GM21717 (cell line): ENCODE data around the gene ELMO1.

ENCODE experiments used
- ATAC-seq: cut with Tn5 transposase; IDR thresholded peaks from one replicate; pipeline ENCODE4 v1.9.1; 2021; ENCODE audit warnings: mild to moderate bottlenecking, moderate library complexity; ENCODE audit not compliant: unreplicated experiment

Gene ELMO1

DNA sequence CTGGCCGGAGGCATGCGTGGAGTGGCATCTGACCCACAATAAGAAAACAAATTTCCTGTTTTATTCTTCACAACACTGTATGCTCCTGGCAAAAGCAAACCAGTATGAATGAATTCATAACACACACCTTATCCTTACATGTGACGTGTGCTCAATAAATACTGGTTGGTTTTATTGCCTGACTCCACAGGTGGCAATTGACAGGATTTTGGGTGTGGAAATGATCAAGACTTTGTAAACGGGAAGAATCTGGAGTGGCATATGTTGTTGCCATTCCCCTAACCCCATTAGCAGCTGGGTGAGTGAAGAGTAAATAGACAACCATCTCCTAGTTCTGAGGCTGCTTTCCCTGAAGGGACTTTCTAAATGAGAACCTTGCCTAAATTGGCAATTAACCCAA, 508.8 kb downstream of the ELMO1 start:
- ATAC-seq, result no peak

DNA sequence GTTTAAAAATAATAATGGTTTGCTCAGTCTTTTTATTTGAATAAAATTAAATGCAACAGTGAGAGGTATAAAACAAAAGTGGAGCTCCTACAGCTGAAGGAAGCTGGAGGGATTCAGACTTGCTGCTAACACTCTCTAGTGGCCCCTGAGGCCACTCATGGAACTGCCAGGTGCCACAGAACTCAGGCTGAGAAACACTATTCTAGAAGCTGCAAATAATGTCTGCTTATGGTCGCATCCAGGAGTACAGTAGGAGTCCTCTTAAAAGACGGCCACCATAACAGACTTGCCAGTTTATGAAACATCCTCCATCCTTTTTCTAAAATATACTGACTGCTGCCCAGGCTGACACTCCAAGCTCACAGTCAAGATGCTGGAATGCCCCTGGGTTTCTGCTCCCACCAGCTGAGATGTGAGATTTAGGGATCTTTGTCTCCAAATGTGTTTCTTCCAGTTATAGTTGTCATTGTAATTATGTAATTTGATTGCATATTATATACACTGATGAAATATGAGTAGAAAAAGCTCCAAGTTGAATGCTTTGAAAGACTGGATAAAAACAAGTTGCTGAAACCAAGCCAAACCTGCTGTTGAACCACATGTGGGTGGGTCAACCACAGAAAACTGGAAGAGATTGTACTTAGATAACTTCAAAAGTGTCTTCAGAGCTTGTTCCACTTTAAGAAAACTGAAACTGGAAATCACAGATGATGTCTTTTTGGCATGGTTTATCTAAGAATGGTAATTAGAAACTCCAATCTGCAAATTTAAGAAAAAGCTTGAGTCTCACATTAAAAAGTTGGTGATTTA, 510.7 kb downstream of the ELMO1 start:
- no peak for ATAC-seq

DNA sequence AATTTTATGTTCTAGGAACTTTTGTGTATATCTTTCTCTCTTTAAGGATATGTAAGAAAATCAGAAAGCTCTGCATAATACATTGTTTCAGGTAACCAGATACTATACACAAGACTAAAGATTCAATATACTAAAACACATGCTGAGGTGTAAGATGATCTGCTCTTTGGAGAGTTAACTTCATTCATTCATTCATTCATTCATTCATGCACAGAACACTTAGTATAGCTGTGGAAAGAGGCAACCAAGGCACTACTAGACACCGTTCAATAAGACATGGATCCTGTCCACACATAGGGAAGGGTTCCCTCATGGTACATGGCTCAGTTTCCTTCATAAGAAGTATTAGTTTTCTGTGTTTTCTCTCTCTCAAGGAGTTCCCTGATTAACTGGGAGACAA, 516.8 kb downstream of the ELMO1 start:
- ATAC-seq, result no peak

DNA sequence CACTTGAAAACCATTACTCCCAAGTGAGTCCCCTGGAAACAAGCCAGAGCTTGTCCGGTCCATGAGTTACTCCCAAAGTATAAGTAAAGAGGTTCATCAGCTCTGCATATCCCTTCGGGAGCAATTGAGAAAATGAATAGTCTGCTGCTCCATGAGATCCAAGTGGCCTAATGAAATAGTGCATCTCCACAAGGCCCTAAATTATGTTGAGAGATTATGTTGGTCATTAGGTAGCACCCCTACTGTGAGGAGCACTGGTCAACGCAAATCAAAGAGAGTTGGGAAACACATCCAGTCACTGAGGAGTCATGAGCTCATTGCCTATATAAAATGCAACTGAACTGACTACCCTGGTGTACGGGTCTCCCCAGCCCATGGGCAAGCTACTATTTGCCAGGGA, 518.9 kb downstream of the ELMO1 start:
- ATAC-seq, result no peak

DNA sequence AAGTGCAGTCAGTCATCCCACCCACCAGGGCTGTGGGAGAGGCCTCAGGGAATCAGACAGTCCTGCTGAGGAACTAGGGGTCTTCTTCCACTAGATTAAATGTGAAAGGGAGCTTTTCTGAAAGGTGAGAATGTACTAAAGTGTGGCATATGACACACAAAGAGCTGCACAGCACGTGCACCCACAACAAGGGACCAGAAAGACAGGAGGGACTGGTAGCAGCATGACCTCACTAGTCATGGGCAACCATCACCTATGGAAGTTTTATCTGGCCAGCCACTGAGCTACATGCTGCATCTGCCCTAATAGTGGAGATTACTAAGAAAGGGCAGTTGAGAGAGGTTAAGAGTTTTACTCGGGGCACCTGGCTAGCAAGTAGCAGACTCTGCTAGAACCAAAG, 519.9 kb downstream of the ELMO1 start:
- ATAC-seq, result no peak

DNA sequence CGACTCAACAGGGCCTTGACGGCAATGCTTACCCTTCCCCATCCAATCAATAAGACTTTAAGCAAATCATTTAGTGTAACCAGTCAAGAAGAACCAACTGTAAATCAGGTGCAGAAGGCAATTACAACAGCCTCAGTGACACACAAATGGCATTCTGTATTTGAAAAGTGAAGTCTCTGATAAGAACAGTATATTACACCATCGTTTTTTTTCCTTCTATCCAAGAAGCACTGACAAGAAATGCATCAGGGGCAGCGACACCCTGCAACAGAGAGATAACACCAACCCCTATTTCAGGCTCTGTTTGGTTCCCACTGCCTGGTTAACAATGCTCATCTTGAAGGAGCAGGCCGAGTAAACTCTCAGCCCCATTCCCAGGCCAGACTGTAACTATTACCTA, 520.4 kb downstream of the ELMO1 start:
- ATAC-seq, result no peak

DNA sequence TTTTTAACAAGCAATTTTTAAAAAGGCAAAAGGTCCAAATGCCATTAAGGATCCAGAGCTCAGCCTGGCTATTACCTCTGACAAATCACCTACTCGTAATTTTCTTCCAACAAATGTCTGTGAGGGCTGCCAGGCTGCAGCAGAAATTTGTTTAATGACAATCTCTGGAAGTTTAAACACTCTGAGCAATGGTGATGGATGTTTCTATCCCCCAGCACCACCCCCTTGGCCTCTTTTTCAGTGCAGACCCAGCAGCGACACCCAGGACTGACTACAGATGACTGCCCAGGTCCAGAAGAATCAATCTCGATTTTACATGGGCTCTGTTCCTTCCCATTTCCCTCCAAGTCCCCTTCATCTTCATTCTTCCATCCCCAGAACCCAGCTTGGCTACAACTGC, 523.0 kb downstream of the ELMO1 start:
- ATAC-seq, result no peak

DNA sequence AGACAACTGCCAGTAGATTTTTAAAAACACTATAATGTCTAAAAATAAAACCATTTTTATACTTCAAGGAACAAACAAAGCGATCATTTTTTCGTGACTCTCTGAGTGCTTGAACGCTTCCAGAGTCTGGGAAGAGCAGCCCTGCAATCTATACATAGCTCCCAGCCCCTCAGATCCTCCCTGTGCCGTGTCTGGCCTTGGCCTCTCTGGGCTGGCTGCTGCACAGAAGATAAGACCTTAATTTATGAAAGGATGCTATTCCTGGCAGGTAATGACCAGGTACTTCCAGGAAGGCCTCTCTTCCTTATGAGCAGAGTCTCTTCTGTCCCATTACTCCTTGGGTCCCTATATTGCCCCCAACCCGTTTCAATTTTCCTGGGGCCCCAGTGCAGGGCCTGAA, 523.5 kb downstream of the ELMO1 start:
- ATAC-seq, result no peak

DNA sequence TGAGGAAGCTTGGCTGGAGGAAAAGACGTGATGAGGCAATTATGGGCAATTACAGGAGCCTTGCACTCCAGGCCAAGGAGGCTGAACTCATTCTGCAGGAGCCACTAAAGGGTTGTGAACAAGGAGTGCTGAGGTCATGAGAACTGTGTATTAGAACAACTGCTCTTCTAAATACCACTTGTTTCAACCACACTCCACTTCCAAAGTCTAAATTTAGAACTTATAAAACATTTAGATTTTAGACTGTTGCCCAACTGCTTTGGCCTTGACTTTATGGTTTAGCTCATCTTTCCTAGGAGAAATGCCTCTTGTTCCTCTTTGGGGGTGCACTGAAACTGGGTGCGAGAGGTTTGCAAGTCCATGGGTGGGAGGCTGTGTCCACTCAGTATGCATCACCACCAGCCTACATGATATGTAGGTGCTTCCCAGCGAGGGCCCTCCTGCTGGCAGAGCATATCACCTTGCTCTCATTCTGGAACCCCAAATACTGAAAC, 524.7 kb downstream of the ELMO1 start:
- ATAC-seq, result no peak

DNA sequence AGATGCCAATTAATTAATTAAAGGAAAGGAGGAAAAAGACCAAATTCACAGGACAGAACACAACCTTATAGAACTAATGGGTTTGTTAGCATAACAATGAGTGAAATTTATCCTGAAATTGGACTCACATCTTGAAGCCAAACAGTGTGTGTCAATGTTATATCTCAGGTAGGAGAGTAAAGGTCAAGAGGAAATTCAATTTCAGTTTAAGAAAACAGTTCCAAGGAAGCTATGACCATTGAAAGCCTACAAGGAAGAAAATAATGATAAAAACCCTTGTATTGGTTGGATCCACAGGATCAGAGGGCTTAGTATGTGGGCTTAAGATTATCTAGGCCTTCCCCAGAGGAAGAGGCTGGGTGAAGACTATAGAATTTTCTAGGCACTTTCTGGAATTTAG, 525.5 kb downstream of the ELMO1 start:
- ATAC-seq, result no peak

DNA sequence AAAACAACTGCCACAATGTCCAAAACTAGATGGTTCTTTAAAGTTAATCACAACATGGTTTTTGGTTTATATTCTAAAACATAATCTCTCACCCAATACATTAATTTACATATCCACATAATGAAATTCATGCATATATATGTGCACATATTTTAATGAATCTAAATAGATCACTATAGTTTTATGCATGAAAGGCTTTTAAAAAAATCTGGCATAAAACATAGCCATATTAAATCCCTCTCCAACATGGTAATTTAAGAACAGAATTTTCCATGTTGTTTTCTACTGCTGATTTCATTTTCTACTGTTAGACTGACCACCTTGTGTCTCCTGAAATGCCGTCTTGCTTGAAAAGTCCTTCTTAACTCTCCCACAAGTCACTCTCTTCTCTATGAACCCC, 528.2 kb downstream of the ELMO1 start:
- ATAC-seq, result no peak

DNA sequence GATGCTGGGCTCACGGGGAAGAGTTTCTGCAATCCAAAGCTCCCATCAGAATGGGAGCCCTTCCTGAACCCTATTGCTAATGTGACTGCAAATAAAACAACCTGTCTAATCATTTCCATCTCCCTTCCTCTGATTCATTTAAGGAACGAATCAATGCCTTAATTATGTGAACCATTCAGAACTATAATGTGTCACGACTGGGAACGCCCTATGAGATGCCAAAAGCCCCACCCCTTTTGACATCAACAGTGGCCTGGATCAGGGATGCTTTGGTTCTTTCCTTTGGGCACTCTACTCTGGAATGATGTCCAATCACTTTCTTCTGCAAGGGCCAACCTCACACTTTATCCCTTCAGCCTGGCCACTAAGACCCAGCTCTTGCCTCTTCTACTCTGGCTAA, 528.9 kb downstream of the ELMO1 start:
- ATAC-seq, result no peak

DNA sequence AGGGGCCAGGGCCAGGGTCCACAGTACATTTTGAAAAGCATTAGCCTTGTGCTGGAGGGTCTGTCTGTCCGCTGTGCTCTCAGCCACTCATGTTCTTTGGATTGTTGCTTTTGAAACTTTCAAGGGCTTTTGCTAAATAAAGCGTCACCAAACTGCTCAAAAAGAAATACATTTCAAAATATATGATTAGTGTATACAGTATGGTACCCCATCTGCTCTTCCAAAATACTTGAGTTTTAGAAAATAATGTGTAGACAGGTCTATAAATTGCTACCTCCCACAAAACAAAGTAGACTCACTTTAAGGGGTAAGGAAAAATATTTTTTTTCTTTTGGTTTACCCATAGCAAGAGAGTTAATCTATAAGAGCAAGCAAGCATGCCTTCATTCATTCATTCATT, 530.1 kb downstream of the ELMO1 start:
- ATAC-seq, result no peak

DNA sequence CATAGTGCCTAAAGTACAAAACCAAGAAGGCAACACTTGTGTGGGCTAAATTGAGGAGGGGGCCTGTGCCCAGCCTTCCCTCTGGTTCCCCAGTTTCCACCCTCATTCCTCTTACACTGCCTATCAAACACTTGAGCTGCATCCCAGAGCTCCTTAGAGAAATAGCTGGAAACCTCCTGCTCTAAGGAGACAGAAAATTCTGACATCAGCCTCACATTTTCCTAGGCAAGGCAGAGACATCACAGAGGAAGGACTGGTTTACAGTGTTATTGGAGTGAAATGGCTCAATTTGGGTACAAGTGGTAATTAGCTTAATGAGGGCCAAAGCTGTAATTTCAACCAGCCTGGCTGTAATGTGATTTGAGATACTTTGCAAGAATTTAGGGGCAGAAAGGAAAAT, 532.0 kb downstream of the ELMO1 start:
- ATAC-seq, result no peak

DNA sequence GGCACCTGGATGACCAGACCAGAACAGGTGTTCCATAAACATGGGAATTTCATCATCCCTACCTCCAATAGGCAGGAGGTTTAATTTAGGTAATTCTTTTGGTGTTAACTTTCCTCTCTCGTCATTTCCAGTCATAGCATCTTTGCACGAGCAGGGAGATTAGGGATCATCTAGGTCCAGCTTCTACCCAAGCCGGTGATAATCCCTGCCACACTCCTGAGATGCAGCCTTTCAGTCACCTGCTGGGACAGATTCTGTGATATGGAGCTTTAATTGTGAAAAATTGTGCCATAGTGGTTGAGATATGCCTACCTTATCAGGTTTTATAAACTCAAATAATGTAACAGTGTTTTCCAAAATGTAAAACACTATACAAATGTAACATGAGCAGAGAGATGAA, 532.5 kb downstream of the ELMO1 start:
- no peak for ATAC-seq

DNA sequence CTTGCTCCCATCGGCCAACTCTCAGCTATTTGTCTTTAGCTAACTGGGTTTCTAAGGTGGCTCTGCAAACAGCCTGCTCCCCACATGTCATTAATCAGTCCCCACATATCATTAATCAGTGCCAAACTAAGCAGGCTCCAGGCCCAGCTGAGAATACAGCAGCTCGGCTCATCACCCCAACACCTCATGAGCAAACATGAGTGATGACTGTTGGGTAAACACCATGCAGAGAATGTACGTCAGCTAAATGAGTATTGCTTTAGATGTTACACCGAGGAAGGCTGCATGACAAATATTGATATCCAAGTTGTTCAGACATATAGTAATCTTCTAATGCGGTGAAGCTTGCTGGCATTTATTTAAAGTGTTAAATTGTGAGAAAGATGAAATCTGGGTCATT, 536.9 kb downstream of the ELMO1 start:
- ATAC-seq, result no peak

DNA sequence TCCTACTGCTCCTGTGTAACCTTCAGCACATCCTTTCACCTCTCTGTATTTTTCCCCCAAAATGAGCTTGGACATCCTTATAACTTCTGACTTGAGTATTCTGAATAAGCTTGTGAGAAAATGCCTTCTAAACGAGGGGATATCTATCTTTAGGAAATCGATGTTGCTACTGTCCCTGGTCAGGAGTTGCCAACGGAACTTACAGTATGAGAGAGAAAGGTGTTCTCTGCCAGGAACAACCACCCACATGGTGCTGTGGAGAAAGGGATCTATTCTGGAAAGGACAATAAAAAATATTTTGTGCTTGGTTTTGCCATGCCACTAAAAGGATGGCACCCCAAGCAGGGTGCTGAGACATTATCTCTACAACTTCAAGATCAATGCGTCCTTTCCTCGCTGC, 537.8 kb downstream of the ELMO1 start:
- no peak for ATAC-seq

DNA sequence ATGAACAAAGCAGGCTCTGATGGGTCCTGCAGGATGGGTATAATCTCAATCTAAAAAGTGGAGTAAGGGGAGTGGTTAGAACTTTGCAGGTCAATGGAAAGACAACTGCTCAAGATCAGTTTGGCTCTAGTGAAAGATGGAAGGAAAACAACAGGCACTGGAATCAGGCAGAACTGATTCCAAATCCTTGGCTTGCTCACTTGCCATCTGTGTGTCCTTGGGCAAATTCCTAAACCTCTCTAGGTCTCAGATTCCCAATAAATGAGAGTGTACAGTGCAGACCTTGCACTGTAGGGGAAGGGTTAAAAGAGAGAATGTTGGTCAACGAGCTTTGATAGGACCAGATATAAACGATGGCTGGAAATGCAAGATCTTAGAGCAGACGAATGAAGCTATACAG, 538.3 kb downstream of the ELMO1 start:
- ATAC-seq, result no peak

DNA sequence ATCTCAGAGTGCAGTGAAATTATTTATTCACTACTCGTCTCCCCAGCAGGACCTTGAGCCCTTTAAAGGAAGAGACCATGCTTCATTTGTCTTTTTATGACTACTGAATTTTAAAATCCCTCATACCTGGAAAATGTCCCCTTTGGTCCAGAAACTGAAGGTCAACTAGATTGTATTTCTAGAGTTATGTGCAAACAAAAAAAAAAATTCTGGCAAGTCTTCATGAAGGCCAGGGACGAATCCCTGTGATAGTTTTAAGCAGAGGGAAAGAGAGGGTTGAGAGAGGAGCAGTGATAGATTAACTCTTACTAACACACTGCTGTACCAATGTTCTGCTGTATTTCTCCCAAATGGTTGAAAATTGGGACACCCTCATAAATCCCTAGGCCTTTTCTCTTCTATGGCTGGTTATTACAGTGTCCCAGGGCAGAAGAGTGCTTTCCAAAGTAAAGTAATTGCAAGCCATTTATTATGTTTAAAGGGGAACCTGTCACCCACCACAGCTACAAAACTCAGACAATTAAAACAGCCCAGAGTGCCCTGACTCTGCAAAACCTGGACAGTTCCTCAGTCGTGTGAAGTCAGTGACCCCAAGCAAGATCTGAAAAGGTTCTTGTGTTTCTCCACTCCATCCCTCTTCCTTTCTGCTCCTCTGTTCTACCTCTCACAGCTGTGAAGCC, 541.6 kb downstream of the ELMO1 start:
- ATAC-seq, result no peak

DNA sequence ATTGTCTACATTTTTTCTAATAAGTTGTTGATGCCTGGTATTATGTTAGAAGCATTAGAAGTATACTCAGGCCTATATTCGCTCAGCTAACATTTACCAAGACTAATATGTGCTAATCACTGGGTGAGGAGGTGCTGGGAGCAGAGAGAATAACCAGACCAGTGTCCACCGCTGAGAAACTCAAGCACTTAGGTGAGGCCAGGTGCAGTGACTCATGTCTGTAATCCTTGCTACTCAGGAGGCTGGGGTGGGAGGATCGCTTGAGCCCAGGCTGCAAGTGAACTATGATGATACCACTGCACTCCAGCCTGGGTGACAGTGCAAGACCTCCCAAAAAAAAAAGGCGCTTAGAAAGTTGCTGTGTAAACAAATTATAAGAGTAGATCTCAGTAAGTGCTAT, 542.2 kb downstream of the ELMO1 start:
- no peak for ATAC-seq

DNA sequence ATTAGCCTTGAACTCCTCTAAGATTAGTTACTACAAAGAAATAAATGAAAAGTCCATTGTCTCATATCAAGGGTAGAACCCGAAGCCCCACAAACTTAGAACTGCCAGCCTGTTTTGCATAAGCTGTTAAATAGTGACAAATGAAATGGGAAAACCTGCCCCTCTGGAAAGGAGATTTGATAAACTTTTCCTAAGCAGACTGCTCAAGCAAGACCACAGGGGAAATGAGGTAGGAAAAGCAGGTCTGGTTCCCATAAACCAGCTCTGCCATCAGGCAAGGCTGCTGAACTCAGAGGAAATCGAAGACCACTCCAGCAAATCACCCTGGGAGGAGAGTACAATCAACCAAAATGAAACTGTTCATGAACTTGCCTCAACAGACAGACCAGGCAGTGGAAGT, 542.8 kb downstream of the ELMO1 start:
- ATAC-seq, result no peak

DNA sequence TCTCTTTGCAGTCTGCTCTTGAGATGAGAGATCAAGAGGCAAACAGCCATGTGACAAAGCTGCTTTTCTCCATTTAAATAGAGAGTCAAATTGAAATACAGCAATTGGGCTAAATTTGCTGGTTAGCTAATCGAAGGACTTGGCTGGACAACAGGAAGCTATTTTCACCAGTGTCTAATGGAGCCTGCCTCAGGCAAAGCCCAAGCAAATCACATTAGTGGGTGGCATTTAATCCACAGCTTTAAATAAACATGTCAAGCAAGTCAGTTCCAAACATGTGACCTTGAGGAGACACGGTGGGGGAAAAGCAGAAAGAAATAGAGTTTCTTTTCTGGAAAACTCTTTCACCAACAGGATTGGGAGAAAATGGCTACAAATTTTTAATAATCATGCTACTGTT, 543.9 kb downstream of the ELMO1 start:
- ATAC-seq, result no peak

DNA sequence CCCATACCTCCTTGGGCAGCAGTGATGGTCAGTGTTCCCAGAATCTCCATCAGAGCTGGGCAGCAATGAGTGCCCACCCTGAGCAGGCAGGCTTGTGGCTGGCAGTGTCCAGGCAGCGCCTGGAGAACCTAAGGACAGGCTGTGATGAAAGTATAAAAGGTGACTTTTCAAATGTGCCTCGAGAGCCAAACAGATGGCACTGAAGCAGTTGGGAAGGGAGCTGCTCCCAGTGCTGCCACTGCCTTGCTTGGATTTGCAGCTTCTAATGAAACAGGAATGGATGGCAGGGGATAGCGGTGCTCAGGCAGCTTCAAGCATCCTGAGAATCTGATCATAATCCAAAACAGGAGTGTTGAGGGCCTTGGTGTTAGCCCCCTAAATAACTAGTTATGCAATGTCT, 544.6 kb downstream of the ELMO1 start:
- no peak for ATAC-seq
